Omental fat pad (tissue), 4 donors: Measurements from ENCODE around the gene FCN3. TPM values are rescaled to one million over a fixed set of nuclear protein-coding genes. Genes with fewer than 3 reads are reported as not detected.
A peak's percentile ranks its signal among the peaks of the same experiment; 100 is the strongest.

Experiments
- ATAC-seq: fragments of 150-250 bp; one replicate; pipeline ENCODE4 v1.9.1; 2016; ENCODE audit warnings: mild to moderate bottlenecking, moderate library complexity; ENCODE audit not compliant: low FRiP score
- DNase-seq: peaks from one replicate; pipeline ENCODE4 v3.0.0-alpha.2; 2019; ENCODE audit warnings: low spot score
- total RNA-seq, 4 donors: library from RNA; depleted of rRNA; stranded (reverse); fragments of >200 nt; gene quantifications; one replicate each; pipeline ENCODE4 v1.1.0, GENCODE V29; 2016
- TF ChIP-seq, protein P1 (sequence below), 3 donors: fragments of 450-650 bp; IDR thresholded peaks; one replicate each; pipeline ENCODE4 v1.5.1; 2016 to 2017; ENCODE audit warnings: antibody characterized with exemption in 3 of 3, mild to moderate bottlenecking in 3 of 3, moderate library complexity in 2 of 3

The FCN3 gene
- total RNA-seq, 4 donors from 2014 or later = 33.1 to 451 (median 75.9) TPM

DNA sequence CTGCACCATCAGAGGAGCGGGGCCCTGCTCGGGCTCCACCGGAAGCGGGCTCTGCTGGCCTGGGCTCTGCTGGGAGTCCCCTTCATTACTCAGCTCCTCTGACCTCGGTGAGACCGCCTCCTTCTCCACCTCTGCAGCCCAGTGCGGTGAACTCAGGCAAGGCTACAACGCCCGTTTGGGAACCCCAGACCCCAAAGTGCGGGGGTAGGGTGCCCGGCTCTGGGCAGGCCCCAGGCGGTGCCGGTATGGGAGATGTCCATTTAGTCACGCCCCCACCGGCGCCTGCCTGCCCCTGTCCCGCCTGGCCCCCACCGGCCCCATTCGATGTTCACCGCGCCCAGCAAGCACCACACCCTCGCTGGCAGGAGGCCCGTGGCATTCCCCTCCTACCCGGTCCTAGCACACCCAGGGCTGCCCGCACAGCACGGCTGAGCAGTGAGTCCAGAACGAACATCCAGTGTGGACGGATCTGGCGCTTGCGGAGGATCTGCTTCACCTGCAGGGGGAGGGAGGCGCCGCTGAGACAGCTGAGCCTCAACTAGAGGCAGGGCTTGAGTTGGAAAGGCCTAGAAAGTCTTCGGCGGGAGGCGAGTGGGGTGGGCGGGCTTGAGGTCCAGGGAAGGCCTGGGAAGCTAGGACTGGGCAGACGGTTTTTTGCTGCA is 17.9 kb downstream of the FCN3 start:
- ATAC-seq = peak; percentile 79
- TF ChIP-seq, protein P1, sequence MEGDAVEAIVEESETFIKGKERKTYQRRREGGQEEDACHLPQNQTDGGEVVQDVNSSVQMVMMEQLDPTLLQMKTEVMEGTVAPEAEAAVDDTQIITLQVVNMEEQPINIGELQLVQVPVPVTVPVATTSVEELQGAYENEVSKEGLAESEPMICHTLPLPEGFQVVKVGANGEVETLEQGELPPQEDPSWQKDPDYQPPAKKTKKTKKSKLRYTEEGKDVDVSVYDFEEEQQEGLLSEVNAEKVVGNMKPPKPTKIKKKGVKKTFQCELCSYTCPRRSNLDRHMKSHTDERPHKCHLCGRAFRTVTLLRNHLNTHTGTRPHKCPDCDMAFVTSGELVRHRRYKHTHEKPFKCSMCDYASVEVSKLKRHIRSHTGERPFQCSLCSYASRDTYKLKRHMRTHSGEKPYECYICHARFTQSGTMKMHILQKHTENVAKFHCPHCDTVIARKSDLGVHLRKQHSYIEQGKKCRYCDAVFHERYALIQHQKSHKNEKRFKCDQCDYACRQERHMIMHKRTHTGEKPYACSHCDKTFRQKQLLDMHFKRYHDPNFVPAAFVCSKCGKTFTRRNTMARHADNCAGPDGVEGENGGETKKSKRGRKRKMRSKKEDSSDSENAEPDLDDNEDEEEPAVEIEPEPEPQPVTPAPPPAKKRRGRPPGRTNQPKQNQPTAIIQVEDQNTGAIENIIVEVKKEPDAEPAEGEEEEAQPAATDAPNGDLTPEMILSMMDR (IDR thresholded peaks at IDR 0.05) = no peak
- DNase-seq = no peak

DNA sequence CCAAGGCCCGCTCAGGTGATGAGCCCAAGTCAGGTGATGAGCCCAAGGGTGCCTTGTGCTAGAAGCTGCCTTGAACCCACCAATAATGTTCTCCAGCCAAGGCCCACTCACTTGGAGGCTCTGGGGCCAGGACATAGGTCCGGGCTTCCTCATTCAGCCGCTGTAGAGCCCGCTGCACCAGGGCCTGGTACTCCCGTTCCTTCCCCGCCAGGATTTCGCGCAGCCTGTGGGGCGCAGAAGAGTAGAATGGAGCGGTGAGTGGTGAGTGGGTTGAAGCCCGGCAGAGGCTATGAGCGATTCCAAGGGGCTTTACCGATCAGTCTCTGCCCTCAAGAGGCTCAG is 18.4 kb downstream of the FCN3 start:
- ATAC-seq (no peak), DNase-seq (no peak)
- TF ChIP-seq, protein P1 (IDR thresholded peaks at IDR 0.05) = no peak

DNA sequence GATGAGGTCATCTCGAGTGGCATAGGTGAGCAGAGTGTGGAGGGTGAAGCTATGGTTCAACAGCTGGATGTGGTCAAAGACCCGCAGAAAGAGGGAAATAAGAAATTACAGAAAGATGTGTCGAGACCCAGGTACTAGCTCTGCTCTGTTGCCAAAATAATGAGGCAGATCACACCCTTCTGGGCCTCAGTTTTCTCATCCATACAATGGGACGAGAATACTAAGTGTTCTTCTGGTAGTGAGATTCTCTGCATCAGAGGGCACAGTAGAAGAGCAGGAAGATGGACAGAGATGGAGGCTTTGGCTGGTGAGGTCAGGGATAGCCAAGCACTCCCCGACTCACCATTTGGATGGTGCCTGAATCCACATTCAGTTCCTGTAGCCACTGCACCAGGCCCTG is 18.9 kb downstream of the FCN3 start:
- ATAC-seq (no peak), DNase-seq (no peak)
- TF ChIP-seq, protein P1 (IDR thresholded peaks at IDR 0.05) = no peak

DNA sequence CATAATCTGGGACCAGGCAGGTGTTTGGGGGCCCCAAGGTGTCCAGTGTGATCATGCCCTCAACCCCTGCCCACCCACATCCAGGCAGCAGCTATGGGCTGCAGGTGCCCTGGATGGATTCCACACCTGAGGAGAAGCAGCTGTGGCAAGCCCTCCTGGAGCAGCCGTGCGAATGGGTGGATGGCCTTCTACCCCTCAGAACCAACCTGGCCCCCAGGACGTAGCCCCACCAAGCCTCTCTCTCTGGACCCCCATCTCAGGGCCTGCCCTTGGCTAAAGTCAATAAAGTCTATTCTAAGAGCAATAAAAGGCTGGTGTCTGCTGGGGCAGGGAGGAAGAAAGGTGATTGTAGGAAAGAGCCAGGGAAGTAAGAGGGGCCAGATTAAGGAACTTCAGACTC is 21.0 kb downstream of the FCN3 start:
- TF ChIP-seq, protein P1 (IDR thresholded peaks at IDR 0.05) = no peak
- DNase-seq (no peak), ATAC-seq (no peak)

DNA sequence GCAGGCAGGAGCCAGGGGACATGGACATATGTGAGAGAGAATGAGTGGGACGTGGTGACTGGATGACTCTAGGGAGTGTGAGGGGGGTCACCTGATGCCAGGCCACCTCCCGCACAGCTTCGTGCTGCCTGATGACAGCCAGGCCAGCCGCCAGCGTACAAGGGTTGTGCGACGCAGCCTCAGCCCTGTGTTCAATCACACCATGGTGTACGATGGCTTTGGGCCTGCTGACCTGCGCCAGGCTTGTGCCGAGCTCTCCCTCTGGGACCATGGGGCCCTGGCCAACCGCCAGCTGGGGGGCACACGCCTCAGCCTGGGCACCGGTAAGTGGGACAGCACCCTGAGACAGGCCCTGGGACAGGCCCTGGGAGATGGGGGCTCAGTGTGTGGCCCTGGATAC is 21.5 kb downstream of the FCN3 start:
- TF ChIP-seq, protein P1 (IDR thresholded peaks at IDR 0.05) = no peak
- ATAC-seq (no peak), DNase-seq (no peak)

DNA sequence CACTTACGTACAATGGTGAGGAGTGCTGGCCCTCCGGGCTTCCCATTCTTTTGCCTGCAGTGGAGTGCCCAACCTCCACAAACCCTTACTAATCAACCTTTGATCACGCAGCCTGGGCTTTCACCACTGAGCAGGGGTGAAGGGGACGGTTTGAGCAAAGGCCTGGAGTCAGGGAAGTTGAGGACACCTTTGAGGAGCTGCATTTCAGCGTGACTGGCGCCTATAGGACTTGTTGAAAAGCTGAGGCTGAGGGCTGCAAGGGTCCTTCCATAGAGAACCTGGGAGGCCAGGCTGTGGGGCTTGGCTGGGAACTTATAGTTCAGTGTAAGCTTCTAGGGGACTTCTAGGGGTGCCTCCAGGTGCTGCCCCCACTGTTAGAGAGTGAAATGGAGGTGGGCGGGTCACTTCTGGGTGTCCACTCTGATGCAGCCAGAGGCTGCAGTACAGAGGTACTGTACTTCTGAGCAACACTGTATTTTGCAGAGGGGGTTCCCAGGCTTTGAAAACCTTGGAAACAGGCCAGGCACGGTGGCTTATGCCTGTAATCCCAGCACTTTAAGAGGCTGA is 23.0 kb downstream of the FCN3 start:
- no peak for DNase-seq
- no peak for ATAC-seq
- TF ChIP-seq, protein P1 (IDR thresholded peaks at IDR 0.05) = no peak
